ENCODE data around the gene PCED1B. TPM values are rescaled to one million over a fixed set of nuclear protein-coding genes. Genes with fewer than 3 reads are reported as not detected.

Gene PCED1B
- total RNA-seq, 1 experiment from 2014 or later, result 3.3 TPM

- no CpG with 5 or more reads among the region's 7 CpGs for WGBS (ENCODE audit: extremely low coverage, insufficient read length, low lambda C conversion rate)
- H3K27me3 Mint-ChIP-seq (ENCODE audit: low read depth), result no peaks in the 10 kb centered on the region
Observed at GRCh38 chr12:47135578-47135977, 56.2 kb downstream of the PCED1B start.

More at GRCh38 chr12:47135578-47135977, 56.2 kb downstream of the PCED1B start:
- Histone ChIP-seq H3K4me1 (ENCODE audit: insufficient read depth, low read length) (no peaks in the 10 kb centered on the region), H4K8ac (replicated peaks; ENCODE audit: insufficient read length, low read depth, low read length) (no peak overlapping the region), H3K79me1 (ENCODE audit: insufficient read depth, low read depth, low read length, poor library complexity, severe bottlenecking) (no peaks in the 10 kb centered on the region), H2BK5ac (ENCODE audit: insufficient read length, low read length) (no peak overlapping the region), H3K18ac (ENCODE audit: insufficient read length, low read depth, low read length) (no peak overlapping the region), H2BK20ac (ENCODE audit: low read depth, low read length, poor library complexity, severe bottlenecking) (no peak overlapping the region), H3K4me2 (ENCODE audit: insufficient read depth, insufficient read length, low read length) (no peak overlapping the region), H4K5ac (ENCODE audit: insufficient read length, low read depth, low read length) (no peak overlapping the region), H3K9ac (ENCODE audit: extremely low read depth, insufficient read length, low read length) (no peak overlapping the region), H2BK120ac (ENCODE audit: low read depth, low read length, poor library complexity, severe bottlenecking) (no peak overlapping the region), H2BK12ac (ENCODE audit: insufficient read length, low read depth, low read length) (no peak overlapping the region), H3K23ac (ENCODE audit: insufficient read length, low read depth, low read length) (no peak overlapping the region), H3K27ac (ENCODE audit: insufficient read length, low read depth, low read length) (no peak overlapping the region), H4K91ac (ENCODE audit: insufficient read length, low read depth, low read length) (no peak overlapping the region), H3K14ac (ENCODE audit: insufficient read depth, low read length) (no peak overlapping the region), H3K56ac (ENCODE audit: insufficient read length, low read depth, low read length) (no peak overlapping the region), H3K4ac (ENCODE audit: low read depth, low read length) (no peak overlapping the region), H2BK15ac (ENCODE audit: low read depth, low read length) (no peak overlapping the region), H4K20me1 (ENCODE audit: control insufficient read depth, insufficient read depth, insufficient read length) (no peaks in the 10 kb centered on the region), H3K9me3 (ENCODE audit: control insufficient read depth, low read depth, low read length) (no peaks in the 10 kb centered on the region), H3K23me2 (ENCODE audit: insufficient read length, low read depth, low read length, poor library complexity, severe bottlenecking) (no peaks in the 10 kb centered on the region), H2AK5ac (ENCODE audit: insufficient read length, low read length) (no peak overlapping the region), H2AFZ (ENCODE audit: low read length) (no peak overlapping the region), H3K79me2 (ENCODE audit: insufficient read depth, low read length) (no peaks in the 10 kb centered on the region), H3K27me3 (ENCODE audit: insufficient read depth, low read length) (no peaks in the 10 kb centered on the region), H3T11ph (ENCODE audit: low read length) (no peak overlapping the region)
- no peaks in the 10 kb centered on the region for H3K9me3 Mint-ChIP-seq
- DNase-seq, result no peak
- peaks cover 0 to 4% of the 10 kb centered on the region in 2 experiments; a peak in 2 of 4 replicates for H3K4me1 Mint-ChIP-seq
- TF ChIP-seq, protein P1, sequence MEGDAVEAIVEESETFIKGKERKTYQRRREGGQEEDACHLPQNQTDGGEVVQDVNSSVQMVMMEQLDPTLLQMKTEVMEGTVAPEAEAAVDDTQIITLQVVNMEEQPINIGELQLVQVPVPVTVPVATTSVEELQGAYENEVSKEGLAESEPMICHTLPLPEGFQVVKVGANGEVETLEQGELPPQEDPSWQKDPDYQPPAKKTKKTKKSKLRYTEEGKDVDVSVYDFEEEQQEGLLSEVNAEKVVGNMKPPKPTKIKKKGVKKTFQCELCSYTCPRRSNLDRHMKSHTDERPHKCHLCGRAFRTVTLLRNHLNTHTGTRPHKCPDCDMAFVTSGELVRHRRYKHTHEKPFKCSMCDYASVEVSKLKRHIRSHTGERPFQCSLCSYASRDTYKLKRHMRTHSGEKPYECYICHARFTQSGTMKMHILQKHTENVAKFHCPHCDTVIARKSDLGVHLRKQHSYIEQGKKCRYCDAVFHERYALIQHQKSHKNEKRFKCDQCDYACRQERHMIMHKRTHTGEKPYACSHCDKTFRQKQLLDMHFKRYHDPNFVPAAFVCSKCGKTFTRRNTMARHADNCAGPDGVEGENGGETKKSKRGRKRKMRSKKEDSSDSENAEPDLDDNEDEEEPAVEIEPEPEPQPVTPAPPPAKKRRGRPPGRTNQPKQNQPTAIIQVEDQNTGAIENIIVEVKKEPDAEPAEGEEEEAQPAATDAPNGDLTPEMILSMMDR (conservative IDR thresholded peaks at IDR 0.05), result no peak
- no peaks in the 10 kb centered on the region for H3K36me3 Mint-ChIP-seq (ENCODE audit: insufficient read depth in 1 of 3, low read depth in 3 of 3)
- H3K27ac Mint-ChIP-seq, result no peak overlapping the region
- H3K4me3 Mint-ChIP-seq, result no peak overlapping the region
